HepG2 (cell line): ENCODE measurements around the gene RHOBTB1. TPM values are rescaled to one million over a fixed set of nuclear protein-coding genes. Genes with fewer than 3 reads are reported as not detected.

Experiments used
- ATAC-seq: fragments of 200-7000 bp; cut with Tn5 transposase; 3 replicates; pipeline ENCODE4 v1.9.1; 2020; ENCODE audit warnings: mild to moderate bottlenecking, moderate library complexity
- BruUV-seq: library from RNA; stranded (reverse); fragments of 400-500 nt; replicated peaks from 2 replicates; lab custom pipeline; 2021; lab: Mats Ljungman, UMichigan
- CTCF ChIA-PET: fragments of 300-600 bp; formaldehyde crosslinking; extraction: SDS; loops from one replicate; lab custom pipeline; 2021; ENCODE audit warnings: low total read pairs, inconsistent platforms, low intra/inter-chr PET ratio; lab: Yijun Ruan, JAX
- POLR2A ChIA-PET: fragments of 350-600 bp; sonication (Branson Sonifier 250); formaldehyde crosslinking; loops from one replicate; lab custom pipeline; 2020; ENCODE audit warnings: antibody characterized with exemption, inconsistent platforms; lab: Yijun Ruan, JAX
- DNase-seq: peaks from one replicate; pipeline ENCODE4 v3.0.0-alpha.2; 2015; ENCODE audit warnings: low spot score
- FAIRE-seq: peaks from 3 replicates; lab custom pipeline; 2011; peaks lifted over from hg19 to GRCh38; lab: Jason Lieb, UNC
- H2AFZ ChIP-seq: one replicate; pipeline ENCODE4 v1.6.1; 2011; ENCODE audit warnings: low read length, inconsistent platforms
- H3K27ac ChIP-seq: fragments of 300-600 bp; 3 replicates; pipeline ENCODE4 v1.8.0; 2011; ENCODE audit warnings: mixed run types, mild to moderate bottlenecking, mixed read lengths, low read length, inconsistent platforms; ENCODE audit not compliant: insufficient read depth; ENCODE audit errors: extremely low read length
- H3K27me3 ChIP-seq, 2 experiments: fragments of 200-600 bp in 1 of 2; 2 replicates in 1 of 2; 3 replicates in 1 of 2; pipeline versions ENCODE4 v1.6.0 to v1.8.0; 2011; ENCODE audit warnings: low read length in 2 of 2, mild to moderate bottlenecking in 2 of 2, moderate library complexity in 2 of 2, inconsistent platforms in 1 of 2; ENCODE audit not compliant: insufficient read depth in 2 of 2, control insufficient read depth in 1 of 2
- H3K36me3 ChIP-seq, 2 experiments: fragments of 200-600 bp in 1 of 2; replicated peaks in 1 of 2; 2 replicates in 1 of 2; 3 replicates in 1 of 2; pipeline versions ENCODE4 v1.5.1 to v1.8.0; 2011; ENCODE audit warnings: low read length in 2 of 2, inconsistent platforms in 1 of 2; ENCODE audit not compliant: insufficient read depth in 2 of 2, control insufficient read depth in 1 of 2
- H3K4me1 ChIP-seq: 2 replicates; pipeline ENCODE4 v1.5.1; 2012; ENCODE audit warnings: low read length, inconsistent platforms; ENCODE audit not compliant: insufficient read depth
- H3K4me2 ChIP-seq: 2 replicates; pipeline ENCODE4 v1.6.0; 2011; ENCODE audit warnings: low read depth, low read length, inconsistent platforms
- H3K4me3 ChIP-seq, 3 experiments: fragments of 200-600 bp in 1 of 3; sonication (generic), shearing (Covaris generic) in 1 of 3; replicated peaks in 1 of 3; 2 replicates each; pipeline ENCODE4 v1.5.1; 2011 to 2016; ENCODE audit warnings: low read length in 3 of 3, inconsistent platforms in 2 of 3, low read depth in 2 of 3, mild to moderate bottlenecking in 2 of 3, control low read depth in 1 of 3, mixed read lengths in 1 of 3; ENCODE audit not compliant: insufficient read depth in 1 of 3
- H3K79me2 ChIP-seq: one replicate; pipeline ENCODE4 v1.6.1; 2011; ENCODE audit warnings: low read length, inconsistent platforms; ENCODE audit not compliant: insufficient read depth
- H3K9ac ChIP-seq: 2 replicates; pipeline ENCODE4 v1.6.0; 2011; ENCODE audit warnings: mild to moderate bottlenecking, low read depth, low read length, inconsistent platforms; ENCODE audit not compliant: insufficient read depth
- H3K9me3 ChIP-seq: 2 replicates; pipeline ENCODE4 v1.5.1; 2012; ENCODE audit warnings: mild to moderate bottlenecking, low read length
- H4K20me1 ChIP-seq: 2 replicates; pipeline ENCODE4 v1.6.0; 2011; ENCODE audit warnings: inconsistent platforms, mild to moderate bottlenecking, low read length, moderate library complexity; ENCODE audit not compliant: insufficient read depth
- ESRRA ChIP-seq: sonication (generic); formaldehyde crosslinking; IDR thresholded peaks from 2 replicates; pipeline ENCODE4 v1.5.1; 2020; ENCODE audit warnings: mild to moderate bottlenecking, low read depth, missing genetic modification reagents
- FOXA3 ChIP-seq: IDR thresholded peaks from 2 replicates; pipeline ENCODE4 v1.6.1; 2016; ENCODE audit warnings: missing genetic modification reagents, missing compliant biosample characterization
- FOXP1 ChIP-seq, 2 experiments: fragments of 450-650 bp in 1 of 2; IDR thresholded peaks; 2 replicates each; pipeline ENCODE4 v1.6.1; 2017 to 2018; ENCODE audit warnings: antibody characterized with exemption in 1 of 2
- GATAD2A ChIP-seq: IDR thresholded peaks from 2 replicates; pipeline ENCODE4 v1.6.1; 2016
- KDM6A ChIP-seq: IDR thresholded peaks from 2 replicates; pipeline ENCODE4 v1.6.1; 2016; ENCODE audit warnings: low read depth
- KLF12 ChIP-seq: sonication (generic); formaldehyde crosslinking; IDR thresholded peaks from 2 replicates; pipeline ENCODE4 v1.4.0; 2020; ENCODE audit warnings: missing genetic modification reagents, borderline replicate concordance
- KMT2A ChIP-seq: sonication (generic); formaldehyde crosslinking; IDR thresholded peaks from 2 replicates; pipeline ENCODE4 v1.4.0; 2020; ENCODE audit warnings: missing genetic modification reagents
- NFE2L1 ChIP-seq: sonication (generic); formaldehyde crosslinking; IDR thresholded peaks from 2 replicates; pipeline ENCODE4 v1.4.0; 2020; ENCODE audit warnings: missing genetic modification reagents, mild to moderate bottlenecking, borderline replicate concordance
- POLR2AphosphoS5 ChIP-seq: IDR thresholded peaks from 2 replicates; pipeline ENCODE4 v1.6.1; 2012; ENCODE audit warnings: low read depth, low read length
- RARG ChIP-seq: sonication (generic); formaldehyde crosslinking; IDR thresholded peaks from 2 replicates; pipeline ENCODE4 v1.4.0; 2020; ENCODE audit warnings: low read depth, mild to moderate bottlenecking, missing genetic modification reagents
- RFX1 ChIP-seq: fragments of 450-650 bp; IDR thresholded peaks from 2 replicates; pipeline ENCODE4 v1.6.1; 2017
- RXRB ChIP-seq: IDR thresholded peaks from 2 replicates; pipeline ENCODE4 v1.6.1; 2016; ENCODE audit warnings: borderline replicate concordance, missing genetic modification reagents, missing compliant biosample characterization
- THAP7 ChIP-seq: sonication (generic); formaldehyde crosslinking; IDR thresholded peaks from 2 replicates; pipeline ENCODE4 v1.8.1; 2023; ENCODE audit warnings: mild to moderate bottlenecking, missing genetic modification reagents
- TOE1 ChIP-seq: sonication (generic); formaldehyde crosslinking; IDR thresholded peaks from 2 replicates; pipeline ENCODE4 v1.4.0; 2020; ENCODE audit warnings: mild to moderate bottlenecking, missing genetic modification reagents
- U2AF1 ChIP-seq: fragments of 200-400 bp; formaldehyde crosslinking; optimal IDR thresholded peaks from 2 replicates; pipeline ENCODE3; 2017; ENCODE audit warnings: mild to moderate bottlenecking, low read depth, low read length
- U2AF2 ChIP-seq: fragments of 200-400 bp; formaldehyde crosslinking; IDR thresholded peaks from 2 replicates; pipeline ENCODE4 v1.6.1; 2017; ENCODE audit warnings: low read depth, mild to moderate bottlenecking, low read length
- ZBTB7B ChIP-seq: sonication (generic); formaldehyde crosslinking; IDR thresholded peaks from 2 replicates; pipeline ENCODE4 v1.4.0; 2020; ENCODE audit warnings: missing genetic modification reagents
- ZFX ChIP-seq: sonication (generic); formaldehyde crosslinking; IDR thresholded peaks from 2 replicates; pipeline ENCODE4 v1.4.0; 2020; ENCODE audit warnings: mild to moderate bottlenecking, low read depth, missing genetic modification reagents, moderate library complexity
- ZNF317 ChIP-seq: sonication (generic); formaldehyde crosslinking; IDR thresholded peaks from 2 replicates; pipeline ENCODE4 v1.5.0; 2020; ENCODE audit warnings: mild to moderate bottlenecking, missing genetic modification reagents
- ZNF609 ChIP-seq: sonication (generic); formaldehyde crosslinking; IDR thresholded peaks from 2 replicates; pipeline ENCODE4 v1.4.0; 2020; ENCODE audit warnings: mild to moderate bottlenecking, missing genetic modification reagents, borderline replicate concordance
- ZNF775 ChIP-seq: sonication (generic); formaldehyde crosslinking; IDR thresholded peaks from 2 replicates; pipeline ENCODE4 v1.4.0; 2020; ENCODE audit warnings: missing genetic modification reagents, mild to moderate bottlenecking, moderate library complexity, borderline replicate concordance
- WGBS: methylation state at CpG from one replicate; pipeline ENCODE4 v1.1.6; 2017; ENCODE audit warnings: low lambda C conversion rate; 5-methylcytosine and 5-hydroxymethylcytosine counted together
- in situ Hi-C: cut with HindIII; loops from 2 replicates; pipeline ENCODE4 v1.10.0; 2017; ENCODE audit warnings: low pct_unique_long_range_greater_than_20kb; ENCODE audit not compliant: extremely low pct_ligation_motif_present
- intact Hi-C: fragments of 100-400 bp; cut with micrococcal nuclease; formaldehyde crosslinking; loops from one replicate; pipeline ENCODE4 v1.10.0; 2022; ENCODE audit not compliant: unreplicated experiment
- polyA plus RNA-seq, 8 experiments: library from polyadenylated mRNA; depleted of rRNA in 3 of 8; stranded (reverse) in 7 of 8; unstranded in 1 of 8; fragments of >200 nt; fragmentation: Illumina TruSeq in 4 of 8; extraction: Trizol in 4 of 8; gene quantifications; 2 replicates each; pipeline versions ENCODE4 v1.2.1 to v1.2.3, GENCODE V29; 2011 to 2016; ENCODE audit warnings: low read depth in 4 of 8, missing spikeins in 1 of 8, mixed read lengths in 1 of 8; ENCODE audit not compliant: insufficient read depth in 1 of 8
- total RNA-seq, 5 experiments: library from RNA; depleted of rRNA; stranded (reverse); fragments of >200 nt; fragmentation: Illumina TruSeq; extraction: Trizol; gene quantifications; 2 replicates each; pipeline ENCODE4 v1.2.3, GENCODE V29; 2016; ENCODE audit warnings: low read depth in 1 of 5

The RHOBTB1 gene
- total and polyA plus RNA-seq, 2 of the 13 experiments (the other 11 are each of a cell fraction or from before 2014, with no cell fraction given): 18.8 to 59.5 TPM

- BruUV-seq: no TSS peak
- no peaks in the 10 kb centered on the region for H3K79me2 ChIP-seq
- intact Hi-C loops: loop anchor here (5.0 kb wide), 1 partner anchor 35 kb away; no protein-coding TSS in a partner anchor
- peak overlapping the region; percentile 82 for H3K9ac ChIP-seq
- in situ Hi-C loops: no loop called here
- H3K36me3 ChIP-seq: peaks cover 1 to 11% of the 10 kb centered on the region in 2 experiments; a peak in 3 of 5 replicates
- no peaks in the 10 kb centered on the region; a peak in 1 of 5 replicates for H3K27me3 ChIP-seq
- no peaks in the 10 kb centered on the region for H4K20me1 ChIP-seq
- no peaks in the 10 kb centered on the region for H3K9me3 ChIP-seq
- no peak overlapping the region for H2AFZ ChIP-seq
- peak overlapping the region; percentile 59 to 71 (median 69); a peak in 3 of 6 replicates for H3K4me3 ChIP-seq
- no peak for FAIRE-seq
- peak overlapping the region; percentile 73 for H3K4me2 ChIP-seq
- peak overlapping the region; percentile 78 for H3K27ac ChIP-seq
- CTCF ChIA-PET: no interaction called here
- H3K4me1 ChIP-seq: peaks cover 26% of the 10 kb centered on the region
- no peak for DNase-seq
- POLR2A ChIA-PET: interaction anchor here (1.6 kb wide), 1 partner anchor 122 kb away, joined by 11 read pairs; no protein-coding TSS in a partner anchor
- ATAC-seq: no peak
- WGBS: 54% methylated on average over 2 of the region's 2 CpGs
- TF ChIP-seq KDM6A (CRISPR knock-in tag): no peak
- no peak for TF ChIP-seq TOE1 (CRISPR knock-in tag)
- no peak for TF ChIP-seq RXRB (CRISPR knock-in tag)
- TF ChIP-seq KLF12 (CRISPR knock-in tag): no peak
- TF ChIP-seq ZBTB7B (CRISPR knock-in tag): no peak
- TF ChIP-seq NFE2L1: no peak
- no peak for TF ChIP-seq U2AF1
- TF ChIP-seq ZNF317: no peak
- no peak for TF ChIP-seq ZFX (CRISPR knock-in tag)
- no peak for TF ChIP-seq ESRRA (CRISPR knock-in tag)
- TF ChIP-seq FOXP1 (IDR thresholded peaks at IDR 0.05): no peak
- TF ChIP-seq FOXP1 (CRISPR knock-in tag; IDR thresholded peaks at IDR 0.05): peak; percentile 86
- TF ChIP-seq FOXA3 (CRISPR knock-in tag): peak; percentile 70
- TF ChIP-seq RFX1: no peak
- peak; percentile 55; the same call in 1 of the 2 replicates for TF ChIP-seq ZNF609 (CRISPR knock-in tag)
- no peak for TF ChIP-seq ZNF775
- no peak for TF ChIP-seq RARG (CRISPR knock-in tag)
- TF ChIP-seq GATAD2A: peak; percentile 50; the same call in 1 of the 2 replicates
- TF ChIP-seq THAP7 (CRISPR knock-in tag): no peak
- TF ChIP-seq KMT2A (CRISPR knock-in tag): no peak
- no peak for TF ChIP-seq POLR2AphosphoS5
- TF ChIP-seq U2AF2: no peak
Measured at GRCh38 chr10:60942134-60942787, 1.7 kb downstream of the RHOBTB1 start.
